OCI-LY1 (cell line): ENCODE data around the gene SLC47A2.

ENCODE experiments used
- EZH2 ChIP-seq: fragments of 200-600 bp; sonication (generic), shearing (Covaris generic); IDR thresholded peaks from 2 replicates; pipeline ENCODE4 v1.8.0; 2017; ENCODE audit warnings: borderline replicate concordance, mixed run types, mild to moderate bottlenecking, antibody characterized with exemption, low read length, moderate library complexity, mixed read lengths
- TF ChIP-seq, protein P1 (sequence below): fragments of 200-600 bp; sonication (generic), shearing (Covaris generic); IDR thresholded peaks from 2 replicates; pipeline ENCODE4 v1.5.1; 2017; ENCODE audit warnings: mild to moderate bottlenecking, antibody characterized with exemption, low read length, moderate library complexity, mixed read lengths

DNA sequence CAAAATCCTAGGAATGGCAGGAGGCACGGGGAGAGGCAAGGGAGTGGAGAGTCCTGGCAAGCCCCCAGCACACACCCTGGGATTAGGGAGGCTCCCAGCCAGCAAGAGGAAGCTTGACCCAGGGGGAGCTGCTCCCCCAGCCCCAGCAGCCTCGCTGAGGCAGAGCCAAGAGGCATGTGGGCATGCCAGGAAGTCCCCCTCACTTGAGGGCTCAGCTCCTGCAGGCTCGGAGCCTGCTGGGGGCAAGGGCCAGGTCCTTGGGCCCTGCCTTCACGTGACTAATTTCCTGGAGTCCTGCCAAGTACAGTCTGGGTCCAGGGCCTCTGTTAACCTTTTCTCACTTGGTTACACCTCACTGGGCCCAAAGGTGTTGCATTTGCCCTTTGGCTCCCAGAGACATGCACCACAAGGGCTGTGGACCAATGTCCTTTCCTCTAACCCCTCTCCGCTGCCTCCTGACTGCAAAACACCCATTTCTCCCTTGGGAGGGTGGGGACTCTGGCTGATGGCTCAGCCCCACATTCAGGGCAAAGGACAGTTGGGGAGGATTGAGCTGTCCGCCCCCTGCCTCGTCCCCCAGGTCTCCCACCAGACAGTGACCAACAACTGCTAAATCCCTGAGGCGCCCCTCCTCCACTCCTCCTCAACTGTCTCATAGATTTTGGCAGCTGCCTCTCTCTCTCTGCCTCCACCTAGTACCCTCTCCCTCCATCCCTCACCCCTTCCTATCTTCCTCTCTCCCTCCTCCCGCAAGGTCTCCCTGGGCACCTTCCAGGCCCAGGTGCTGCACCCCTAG, 4.4 kb upstream of the SLC47A2 start:
- TF ChIP-seq, protein P1, sequence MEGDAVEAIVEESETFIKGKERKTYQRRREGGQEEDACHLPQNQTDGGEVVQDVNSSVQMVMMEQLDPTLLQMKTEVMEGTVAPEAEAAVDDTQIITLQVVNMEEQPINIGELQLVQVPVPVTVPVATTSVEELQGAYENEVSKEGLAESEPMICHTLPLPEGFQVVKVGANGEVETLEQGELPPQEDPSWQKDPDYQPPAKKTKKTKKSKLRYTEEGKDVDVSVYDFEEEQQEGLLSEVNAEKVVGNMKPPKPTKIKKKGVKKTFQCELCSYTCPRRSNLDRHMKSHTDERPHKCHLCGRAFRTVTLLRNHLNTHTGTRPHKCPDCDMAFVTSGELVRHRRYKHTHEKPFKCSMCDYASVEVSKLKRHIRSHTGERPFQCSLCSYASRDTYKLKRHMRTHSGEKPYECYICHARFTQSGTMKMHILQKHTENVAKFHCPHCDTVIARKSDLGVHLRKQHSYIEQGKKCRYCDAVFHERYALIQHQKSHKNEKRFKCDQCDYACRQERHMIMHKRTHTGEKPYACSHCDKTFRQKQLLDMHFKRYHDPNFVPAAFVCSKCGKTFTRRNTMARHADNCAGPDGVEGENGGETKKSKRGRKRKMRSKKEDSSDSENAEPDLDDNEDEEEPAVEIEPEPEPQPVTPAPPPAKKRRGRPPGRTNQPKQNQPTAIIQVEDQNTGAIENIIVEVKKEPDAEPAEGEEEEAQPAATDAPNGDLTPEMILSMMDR: no peak
- TF ChIP-seq EZH2: no peak
